Astrocyte (in vitro differentiated cells and primary cell): ENCODE data around the gene SLC17A5.

Experiments
- EZH2 ChIP-seq: IDR thresholded peaks from 2 replicates; pipeline ENCODE4 v1.6.1; 2012; ENCODE audit warnings: mild to moderate bottlenecking, low read length, inconsistent platforms; ENCODE audit not compliant: insufficient read depth
- TF ChIP-seq, protein P1 (sequence below): IDR thresholded peaks from 2 replicates; pipeline ENCODE4 v1.5.1; 2011; ENCODE audit warnings: low read depth, mild to moderate bottlenecking, inconsistent platforms, low read length, moderate library complexity; ENCODE audit not compliant: insufficient read depth

DNA sequence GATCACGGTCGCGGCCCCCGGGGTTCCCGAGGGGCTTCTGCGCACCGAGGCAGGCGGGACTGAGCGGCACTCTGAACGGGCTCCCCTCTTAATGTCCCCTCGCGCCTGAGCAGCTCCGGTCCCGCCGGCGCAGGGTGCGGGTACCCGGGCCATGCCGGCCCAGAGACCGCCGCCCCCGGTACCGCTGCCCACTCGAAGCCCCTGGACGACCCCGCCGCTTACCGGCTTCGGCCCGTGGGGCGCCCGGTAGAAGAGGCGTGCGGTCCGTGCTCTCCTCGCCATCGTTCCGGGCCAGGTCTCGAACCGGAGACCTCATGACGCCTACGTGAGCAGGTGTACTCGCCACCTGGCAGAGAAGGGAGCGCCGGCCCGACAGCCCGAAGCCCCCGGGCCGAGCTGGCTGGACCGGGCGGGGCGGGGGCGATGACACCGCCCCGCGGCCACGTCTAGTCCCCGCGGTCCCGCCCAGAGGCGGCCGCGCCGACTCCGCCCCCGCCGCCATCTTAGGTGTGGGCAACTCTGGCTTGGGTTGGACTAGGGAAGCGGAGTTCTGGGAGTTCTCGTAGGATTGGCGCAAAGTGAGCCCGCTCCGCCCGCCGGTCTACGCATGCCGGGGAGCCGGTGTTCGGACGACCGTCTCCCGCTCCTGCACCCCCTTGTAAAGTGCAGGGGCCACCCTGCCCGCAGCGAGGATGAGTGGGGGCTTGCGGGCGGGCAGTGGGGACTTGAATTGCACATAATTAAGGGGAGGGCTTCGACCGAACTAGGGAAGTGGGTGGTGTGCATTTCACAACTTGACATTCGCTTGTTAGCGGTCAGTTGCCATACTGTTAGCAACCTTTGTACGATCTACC is at the start of gene SLC17A5:
- TF ChIP-seq, protein P1, sequence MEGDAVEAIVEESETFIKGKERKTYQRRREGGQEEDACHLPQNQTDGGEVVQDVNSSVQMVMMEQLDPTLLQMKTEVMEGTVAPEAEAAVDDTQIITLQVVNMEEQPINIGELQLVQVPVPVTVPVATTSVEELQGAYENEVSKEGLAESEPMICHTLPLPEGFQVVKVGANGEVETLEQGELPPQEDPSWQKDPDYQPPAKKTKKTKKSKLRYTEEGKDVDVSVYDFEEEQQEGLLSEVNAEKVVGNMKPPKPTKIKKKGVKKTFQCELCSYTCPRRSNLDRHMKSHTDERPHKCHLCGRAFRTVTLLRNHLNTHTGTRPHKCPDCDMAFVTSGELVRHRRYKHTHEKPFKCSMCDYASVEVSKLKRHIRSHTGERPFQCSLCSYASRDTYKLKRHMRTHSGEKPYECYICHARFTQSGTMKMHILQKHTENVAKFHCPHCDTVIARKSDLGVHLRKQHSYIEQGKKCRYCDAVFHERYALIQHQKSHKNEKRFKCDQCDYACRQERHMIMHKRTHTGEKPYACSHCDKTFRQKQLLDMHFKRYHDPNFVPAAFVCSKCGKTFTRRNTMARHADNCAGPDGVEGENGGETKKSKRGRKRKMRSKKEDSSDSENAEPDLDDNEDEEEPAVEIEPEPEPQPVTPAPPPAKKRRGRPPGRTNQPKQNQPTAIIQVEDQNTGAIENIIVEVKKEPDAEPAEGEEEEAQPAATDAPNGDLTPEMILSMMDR, result no peak
- no peak for TF ChIP-seq EZH2
